Measurements from ENCODE around the gene PDGFRA.

PDGFRA gene

GRCh38 chr4:54217642-54218495, 11.2 kb upstream of the PDGFRA start:
- H3K27ac ChIP-seq: peak overlapping the region; percentile 46; the same call in 1 of the 2 replicates
- TF ChIP-seq, protein P1, sequence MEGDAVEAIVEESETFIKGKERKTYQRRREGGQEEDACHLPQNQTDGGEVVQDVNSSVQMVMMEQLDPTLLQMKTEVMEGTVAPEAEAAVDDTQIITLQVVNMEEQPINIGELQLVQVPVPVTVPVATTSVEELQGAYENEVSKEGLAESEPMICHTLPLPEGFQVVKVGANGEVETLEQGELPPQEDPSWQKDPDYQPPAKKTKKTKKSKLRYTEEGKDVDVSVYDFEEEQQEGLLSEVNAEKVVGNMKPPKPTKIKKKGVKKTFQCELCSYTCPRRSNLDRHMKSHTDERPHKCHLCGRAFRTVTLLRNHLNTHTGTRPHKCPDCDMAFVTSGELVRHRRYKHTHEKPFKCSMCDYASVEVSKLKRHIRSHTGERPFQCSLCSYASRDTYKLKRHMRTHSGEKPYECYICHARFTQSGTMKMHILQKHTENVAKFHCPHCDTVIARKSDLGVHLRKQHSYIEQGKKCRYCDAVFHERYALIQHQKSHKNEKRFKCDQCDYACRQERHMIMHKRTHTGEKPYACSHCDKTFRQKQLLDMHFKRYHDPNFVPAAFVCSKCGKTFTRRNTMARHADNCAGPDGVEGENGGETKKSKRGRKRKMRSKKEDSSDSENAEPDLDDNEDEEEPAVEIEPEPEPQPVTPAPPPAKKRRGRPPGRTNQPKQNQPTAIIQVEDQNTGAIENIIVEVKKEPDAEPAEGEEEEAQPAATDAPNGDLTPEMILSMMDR (conservative IDR thresholded peaks at IDR 0.05): peak; percentile 97

- H3K27ac ChIP-seq: no peak overlapping the region
- TF ChIP-seq, protein P1 (conservative IDR thresholded peaks at IDR 0.05): no peak
Measured at GRCh38 chr4:54218736-54219135, 10.4 kb upstream of the PDGFRA start.

DNA sequence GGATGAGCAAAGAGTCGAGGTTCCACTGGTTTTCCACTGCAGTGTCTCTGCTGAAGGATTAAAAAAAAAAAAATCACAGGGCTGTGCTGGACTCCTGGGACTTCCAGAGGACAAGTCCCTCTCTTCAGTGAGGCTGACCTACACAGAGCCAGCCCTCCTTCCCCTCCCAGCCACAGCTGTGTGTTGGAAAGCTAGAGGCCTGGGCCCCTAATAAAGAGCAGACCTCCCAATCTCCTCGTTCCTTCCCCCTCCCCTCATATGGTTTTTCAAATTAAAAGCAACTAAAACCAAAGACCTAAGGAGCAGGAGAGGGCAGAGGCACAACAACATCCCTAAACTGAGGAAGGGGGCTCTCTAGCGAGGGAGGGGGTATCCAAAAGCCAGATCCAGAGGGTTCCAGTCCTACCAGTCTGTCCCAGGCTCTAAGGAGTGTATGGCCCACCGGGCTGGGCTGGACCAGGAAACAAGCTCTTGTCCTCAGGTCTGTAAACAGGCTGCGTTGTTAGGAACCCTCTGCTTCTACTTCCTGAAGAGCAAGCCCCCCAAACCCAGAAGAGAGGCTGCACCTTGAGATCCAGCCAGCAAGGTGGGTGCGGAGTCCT, 4.0 kb upstream of the PDGFRA start:
- H3K27ac ChIP-seq: no peak overlapping the region
- TF ChIP-seq, protein P1 (conservative IDR thresholded peaks at IDR 0.05): no peak

GRCh38 chr4:54225598-54226403, 3.3 kb upstream of the PDGFRA start:
- H3K27ac ChIP-seq: no peak overlapping the region
- TF ChIP-seq, protein P1 (conservative IDR thresholded peaks at IDR 0.05): peak; percentile 28

DNA sequence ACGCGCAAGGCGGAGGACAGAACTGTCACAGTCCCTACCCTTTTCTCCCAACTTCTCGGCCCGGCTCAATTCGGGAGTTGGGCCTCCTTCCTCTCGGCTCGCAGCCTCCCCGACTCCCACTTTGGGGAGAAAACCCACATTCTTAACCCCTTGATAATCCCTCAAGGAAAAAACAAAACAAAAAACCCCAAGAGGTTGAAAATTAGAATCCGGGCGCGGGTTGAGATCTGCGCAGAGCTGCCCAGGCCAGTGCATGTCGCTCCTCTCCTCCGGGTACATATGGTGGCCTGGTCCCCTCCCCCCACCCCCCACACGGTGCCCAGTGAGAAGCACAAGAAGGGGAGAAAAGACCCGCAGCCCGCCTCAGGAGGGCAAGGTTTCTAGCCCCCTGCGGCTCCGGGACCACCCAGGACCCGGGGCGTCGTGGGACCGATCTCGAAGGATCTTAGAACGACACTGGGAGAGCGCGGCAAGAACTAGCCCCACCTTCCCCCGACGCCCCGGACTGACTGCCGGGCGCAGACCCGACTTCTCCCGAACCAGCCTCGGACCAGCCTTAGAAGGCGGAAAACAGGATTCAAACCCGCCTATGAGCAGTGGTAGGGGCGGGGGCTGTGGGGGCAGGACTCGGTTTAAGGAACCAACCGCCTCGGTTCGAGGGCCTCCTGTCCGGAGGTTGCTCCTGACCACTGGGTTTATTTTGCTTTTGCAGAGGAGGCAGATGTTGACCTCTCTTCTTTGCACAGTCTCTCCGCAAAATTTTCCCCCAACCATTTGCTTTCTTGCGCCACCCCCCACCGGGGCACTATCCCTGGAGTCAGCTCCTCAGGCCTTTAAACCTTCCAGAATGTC, 2.5 kb upstream of the PDGFRA start:
- no peak overlapping the region for H3K27ac ChIP-seq
- TF ChIP-seq, protein P1 (conservative IDR thresholded peaks at IDR 0.05): no peak

GRCh38 chr4:54227256-54228055, 1.6 kb upstream of the PDGFRA start:
- TF ChIP-seq, protein P1 (conservative IDR thresholded peaks at IDR 0.05): no peak
- H3K27ac ChIP-seq: no peak overlapping the region
